IMR-90 (cell line): ENCODE results near the gene PCID2. TPM values are rescaled to one million over a fixed set of nuclear protein-coding genes. Genes with fewer than 3 reads are reported as not detected.

ENCODE experiments used
- ATAC-seq: fragments of 200-7000 bp; cut with Tn5 transposase; 2 replicates; pipeline ENCODE4 v1.9.1; 2020; ENCODE audit warnings: low read depth, mild to moderate bottlenecking, moderate library complexity
- BruUV-seq: library from RNA; stranded (reverse); fragments of 400-500 nt; replicated peaks from 2 replicates; lab custom pipeline; 2021; lab: Mats Ljungman, UMichigan
- CTCF ChIA-PET: fragments of 300-600 bp; formaldehyde crosslinking; extraction: SDS; loops from one replicate; lab custom pipeline; 2021; ENCODE audit warnings: antibody characterized with exemption; lab: Yijun Ruan, JAX
- POLR2A ChIA-PET: fragments of 300-600 bp; sonication (Branson Sonifier 250); formaldehyde crosslinking; loops from one replicate; lab custom pipeline; 2022; ENCODE audit warnings: antibody characterized with exemption; ENCODE audit not compliant: unreplicated experiment; lab: Charles Lee
- DNase-seq: peaks from one replicate; pipeline ENCODE4 v3.0.0; 2013
- H2AFZ ChIP-seq: replicated peaks from 2 replicates; pipeline ENCODE3; 2013; ENCODE audit warnings: low read length, mild to moderate bottlenecking; ENCODE audit not compliant: poor library complexity
- H2AK5ac ChIP-seq: 2 replicates; pipeline ENCODE4 v1.6.1; 2013; ENCODE audit warnings: low read depth, low read length, inconsistent platforms
- H2AK9ac ChIP-seq: replicated peaks from 2 replicates; pipeline ENCODE3; 2013; ENCODE audit warnings: mild to moderate bottlenecking, low read depth, low read length, moderate library complexity; ENCODE audit not compliant: poor library complexity
- H2BK120ac ChIP-seq: 2 replicates; pipeline ENCODE4 v1.6.1; 2013; ENCODE audit warnings: low read depth, low read length, inconsistent platforms
- H2BK15ac ChIP-seq: 3 replicates; pipeline ENCODE4 v1.6.1; 2013; ENCODE audit warnings: low read depth, low read length, inconsistent platforms
- H2BK20ac ChIP-seq: 2 replicates; pipeline ENCODE4 v1.6.1; 2013; ENCODE audit warnings: low read depth, mild to moderate bottlenecking, inconsistent platforms, low read length, moderate library complexity
- H2BK5ac ChIP-seq: 2 replicates; pipeline ENCODE4 v1.6.1; 2013; ENCODE audit warnings: mild to moderate bottlenecking, low read depth, low read length, inconsistent platforms; ENCODE audit not compliant: poor library complexity, severe bottlenecking
- H3K14ac ChIP-seq: replicated peaks from 2 replicates; pipeline ENCODE4 v1.6.1; 2013; ENCODE audit warnings: low read depth, low read length, inconsistent platforms
- H3K18ac ChIP-seq: 2 replicates; pipeline ENCODE4 v1.6.1; 2013; ENCODE audit warnings: low read depth, low read length, control low read depth
- H3K23ac ChIP-seq: 2 replicates; pipeline ENCODE4 v1.6.1; 2013; ENCODE audit warnings: low read depth, low read length, inconsistent platforms
- H3K27ac ChIP-seq: 2 replicates; pipeline ENCODE4 v1.5.1; 2013; ENCODE audit warnings: mild to moderate bottlenecking, control low read depth, low read length; ENCODE audit not compliant: insufficient read depth
- H3K27me3 ChIP-seq: 2 replicates; pipeline ENCODE4 v1.6.1; 2013; ENCODE audit warnings: low read length; ENCODE audit not compliant: control insufficient read depth, insufficient read depth
- H3K36me3 ChIP-seq: 2 replicates; pipeline ENCODE4 v1.6.1; 2013; ENCODE audit warnings: low read length, mixed read lengths; ENCODE audit not compliant: control insufficient read depth, insufficient read depth
- H3K4ac ChIP-seq: 2 replicates; pipeline ENCODE4 v1.6.1; 2013; ENCODE audit warnings: low read depth, low read length, inconsistent platforms
- H3K4me1 ChIP-seq: 2 replicates; pipeline ENCODE4 v1.6.1; 2013; ENCODE audit warnings: low read length, mixed read lengths; ENCODE audit not compliant: control insufficient read depth, insufficient read depth
- H3K4me2 ChIP-seq: 2 replicates; pipeline ENCODE4 v1.6.1; 2013; ENCODE audit warnings: low read depth, mild to moderate bottlenecking, control low read depth, low read length, moderate library complexity
- H3K4me3 ChIP-seq: 2 replicates; pipeline ENCODE4 v1.5.1; 2013; ENCODE audit warnings: low read depth, mild to moderate bottlenecking, control low read depth, low read length, moderate library complexity; ENCODE audit not compliant: insufficient read depth
- H3K56ac ChIP-seq: 2 replicates; pipeline ENCODE4 v1.6.1; 2013; ENCODE audit warnings: low read length, inconsistent platforms; ENCODE audit not compliant: insufficient read depth; ENCODE audit errors: extremely low read depth
- H3K79me1 ChIP-seq, 2 experiments: 2 replicates each; pipeline ENCODE4 v1.6.1; 2013; ENCODE audit warnings: low read length in 2 of 2, inconsistent platforms in 1 of 2, low read depth in 1 of 2
- H3K9ac ChIP-seq: 2 replicates; pipeline ENCODE4 v1.6.1; 2013; ENCODE audit warnings: low read depth, low read length, control low read depth
- H3K9me1 ChIP-seq: 2 replicates; pipeline ENCODE4 v1.6.1; 2013; ENCODE audit warnings: low read length, inconsistent platforms; ENCODE audit not compliant: insufficient read depth
- H3K9me3 ChIP-seq: 2 replicates; pipeline ENCODE4 v1.6.1; 2013; ENCODE audit warnings: low read length; ENCODE audit not compliant: control insufficient read depth, insufficient read depth
- H4K20me1 ChIP-seq: 2 replicates; pipeline ENCODE4 v1.6.1; 2013; ENCODE audit warnings: low read length, inconsistent platforms; ENCODE audit not compliant: insufficient read depth
- H4K5ac ChIP-seq: 2 replicates; pipeline ENCODE4 v1.6.1; 2013; ENCODE audit warnings: mild to moderate bottlenecking, low read depth, low read length, control low read depth
- H4K8ac ChIP-seq, 2 experiments: 2 replicates each; pipeline ENCODE4 v1.6.1; 2013; ENCODE audit warnings: low read depth in 2 of 2, low read length in 2 of 2, control low read depth in 1 of 2, inconsistent platforms in 1 of 2
- H4K91ac ChIP-seq: 2 replicates; pipeline ENCODE4 v1.6.1; 2013; ENCODE audit warnings: low read depth, low read length, inconsistent platforms; ENCODE audit not compliant: insufficient read depth
- BHLHE40 ChIP-seq: fragments of 150-350 bp; IDR thresholded peaks from 2 replicates; pipeline ENCODE4 v1.6.1; 2016; ENCODE audit warnings: mild to moderate bottlenecking, low read depth, low read length
- CEBPB ChIP-seq: IDR thresholded peaks from 2 replicates; pipeline ENCODE4 v1.6.1; 2012; ENCODE audit warnings: low read depth, low read length, improper control_type of control experiment
- CHD1 ChIP-seq: IDR thresholded peaks from 2 replicates; pipeline ENCODE4 v1.6.1; 2012; ENCODE audit warnings: low read depth, low read length, improper control_type of control experiment
- FOS ChIP-seq: fragments of 150-350 bp; IDR thresholded peaks from 2 replicates; pipeline ENCODE4 v1.6.1; 2016; ENCODE audit warnings: low read depth, low read length
- MAFK ChIP-seq: IDR thresholded peaks from 2 replicates; pipeline ENCODE4 v1.6.1; 2012; ENCODE audit warnings: low read depth, low read length, improper control_type of control experiment
- MAZ ChIP-seq: IDR thresholded peaks from 2 replicates; pipeline ENCODE4 v1.6.1; 2012; ENCODE audit warnings: low read depth, mild to moderate bottlenecking, low read length, improper control_type of control experiment, moderate library complexity, borderline replicate concordance
- MXI1 ChIP-seq: IDR thresholded peaks from 2 replicates; pipeline ENCODE4 v1.6.1; 2012; ENCODE audit warnings: low read depth, mild to moderate bottlenecking, low read length, moderate library complexity, borderline replicate concordance
- NFE2L2 ChIP-seq: fragments of 150-350 bp; IDR thresholded peaks from 2 replicates; pipeline ENCODE4 v1.6.1; 2016; ENCODE audit warnings: low read depth, mild to moderate bottlenecking, low read length
- POLR2A ChIP-seq: IDR thresholded peaks from 2 replicates; pipeline ENCODE4 v1.6.1; 2012; ENCODE audit warnings: mild to moderate bottlenecking, low read depth, low read length
- RAD21 ChIP-seq: IDR thresholded peaks from 2 replicates; pipeline ENCODE4 v1.6.1; 2012; ENCODE audit warnings: low read length, improper control_type of control experiment
- RCOR1 ChIP-seq: IDR thresholded peaks from 2 replicates; pipeline ENCODE4 v1.6.1; 2012; ENCODE audit warnings: mild to moderate bottlenecking, low read length, improper control_type of control experiment; ENCODE audit not compliant: insufficient replicate concordance
- SMC3 ChIP-seq: fragments of 150-350 bp; IDR thresholded peaks from 2 replicates; pipeline ENCODE4 v1.6.1; 2016; ENCODE audit warnings: low read depth, mild to moderate bottlenecking, antibody characterized with exemption, low read length, moderate library complexity
- USF2 ChIP-seq: fragments of 150-350 bp; IDR thresholded peaks from 2 replicates; pipeline ENCODE4 v1.6.1; 2017; ENCODE audit warnings: mild to moderate bottlenecking, antibody characterized with exemption, low read length, low read depth
- WGBS, 2 experiments: methylation state at CpG; one replicate each; pipeline versions ENCODE4 v1.1.5 to v1.1.7; 2013; ENCODE audit warnings: missing lambda C conversion rate in 2 of 2; ENCODE audit not compliant: insufficient read length in 1 of 2; ENCODE audit errors: extremely low coverage in 2 of 2; 5-methylcytosine and 5-hydroxymethylcytosine counted together
- dilution Hi-C: fragments of 300-500 bp; cut with HindIII; formaldehyde crosslinking; loops from one replicate; pipeline ENCODE4 v1.14.3; 2018; ENCODE audit warnings: low sequenced_read_pairs; ENCODE audit not compliant: unreplicated experiment
- in situ Hi-C: fragments of 300-500 bp; cut with MboI; formaldehyde crosslinking; loops from 3 replicates; pipeline ENCODE4 v1.14.3; 2019; ENCODE audit warnings: low sequenced_read_pairs, inconsistent platforms, mixed read lengths
- intact Hi-C: fragments of 100-400 bp; cut with micrococcal nuclease; formaldehyde crosslinking; loops from 2 replicates; pipeline ENCODE4 v1.10.0; 2022
- polyA plus RNA-seq, 3 experiments: library from polyadenylated mRNA; depleted of rRNA; stranded (reverse); fragments of >200 nt; gene quantifications; 2 replicates each; pipeline ENCODE4 v1.2.3, GENCODE V29; 2012; ENCODE audit warnings: low replicate concordance in 1 of 3
- total RNA-seq: library from RNA; depleted of rRNA; stranded (reverse); fragments of >200 nt; gene quantifications from 2 replicates; pipeline ENCODE4 v1.2.3, GENCODE V29; 2012

Gene PCID2
- total and polyA plus RNA-seq, 2 of the 4 experiments (the other 2 are of a cell fraction): 83.5 to 90.9 TPM

- POLR2A ChIA-PET: no interaction called here
- in situ Hi-C loops: no loop called here
- H2BK5ac ChIP-seq: no peak overlapping the region
Measured at GRCh38 chr13:113224486-113224885, 16.0 kb upstream of the PCID2 start.

More at GRCh38 chr13:113224486-113224885, 16.0 kb upstream of the PCID2 start:
- H2BK20ac ChIP-seq: no peak overlapping the region
- no peak overlapping the region for H2AK5ac ChIP-seq
- H3K14ac ChIP-seq: no peak overlapping the region
- intact Hi-C loops: no loop called here
- H2BK15ac ChIP-seq: no peak overlapping the region
- no peak overlapping the region for H3K18ac ChIP-seq
- H3K79me1 ChIP-seq: peaks cover 53 to 90% of the 10 kb centered on the region in 2 experiments
- H3K9me3 ChIP-seq: no peaks in the 10 kb centered on the region
- BruUV-seq: no TSS peak
- no peak overlapping the region for H4K91ac ChIP-seq
- CTCF ChIA-PET: no interaction called here
- H3K4me3 ChIP-seq: no peak overlapping the region
- H4K5ac ChIP-seq: no peak overlapping the region
- H2BK120ac ChIP-seq: no peak overlapping the region
- DNase-seq (no peak), ATAC-seq (no peak)
- peaks cover 59% of the 10 kb centered on the region for H3K36me3 ChIP-seq
- peaks cover 55% of the 10 kb centered on the region for H3K9me1 ChIP-seq
- TF ChIP-seq MAFK (no peak), BHLHE40 (no peak), NFE2L2 (no peak), CEBPB (no peak), RAD21 (no peak), POLR2A (no peak), FOS (no peak), CHD1 (no peak), SMC3 (no peak), USF2 (no peak), MAZ (no peak), RCOR1 (no peak), MXI1 (no peak)
- H3K56ac ChIP-seq: no peak overlapping the region
- H4K8ac ChIP-seq: no peak overlapping the region
- H4K20me1 ChIP-seq: peaks cover 74% of the 10 kb centered on the region
- WGBS, 2 experiments: no CpG with 5 or more reads among the region's 10 CpGs
- no peak overlapping the region for H2AK9ac ChIP-seq
- H3K9ac ChIP-seq: no peak overlapping the region
- no peaks in the 10 kb centered on the region for H3K27me3 ChIP-seq
- peaks cover 10% of the 10 kb centered on the region; the same call in 1 of the 2 replicates for H3K4me1 ChIP-seq
- no peak overlapping the region for H3K27ac ChIP-seq
- H3K23ac ChIP-seq: no peak overlapping the region
- dilution Hi-C loops: no loop called here
- H2AFZ ChIP-seq: no peak overlapping the region
- H3K4ac ChIP-seq: no peak overlapping the region
- H3K4me2 ChIP-seq: no peak overlapping the region
